Naive B cell (primary cell): ENCODE measurements around the gene RPL18. TPM values are rescaled to one million over a fixed set of nuclear protein-coding genes. Genes with fewer than 3 reads are reported as not detected.

Experiments
- ATAC-seq, 2 donors: fragments of 150-1000 bp; cut with Tn5 transposase; 2 replicates each; pipeline ENCODE4 v1.10.0; 2021; ENCODE audit warnings: low read depth in 2 of 2, mild to moderate bottlenecking in 2 of 2, moderate library complexity in 2 of 2
- DNase-seq: peaks from one replicate; pipeline ENCODE4 v3.0.0; 2022
- H3K27ac Mint-ChIP-seq, 6 donors: one replicate each; pipeline ENCODE4 v1.8.0; 2020 to 2022; ENCODE audit warnings: mild to moderate bottlenecking in 6 of 6, mixed read lengths in 6 of 6, moderate library complexity in 5 of 6, inconsistent platforms in 2 of 6
- H3K27me3 Mint-ChIP-seq, 3 donors: one replicate each; pipeline ENCODE4 v1.8.0; 2021 to 2022; ENCODE audit warnings: mixed read lengths in 3 of 3, mild to moderate bottlenecking in 1 of 3
- H3K36me3 Mint-ChIP-seq, 2 donors: one replicate each; pipeline ENCODE4 v1.8.0; 2020 to 2022; ENCODE audit warnings: mixed read lengths in 2 of 2, inconsistent platforms in 1 of 2, mild to moderate bottlenecking in 1 of 2
- H3K4me1 Mint-ChIP-seq, 3 donors: one replicate each; pipeline ENCODE4 v1.8.0; 2020 to 2022; ENCODE audit warnings: mixed read lengths in 3 of 3, inconsistent platforms in 1 of 3, mild to moderate bottlenecking in 1 of 3, moderate library complexity in 1 of 3
- H3K4me3 Mint-ChIP-seq, 8 donors: one replicate each; pipeline ENCODE4 v1.8.0; 2020 to 2022; ENCODE audit warnings: mild to moderate bottlenecking in 8 of 8, mixed read lengths in 8 of 8, moderate library complexity in 8 of 8, inconsistent platforms in 2 of 8
- H3K9me3 Mint-ChIP-seq, 7 donors: one replicate each; pipeline ENCODE4 v1.8.0; 2020 to 2022; ENCODE audit warnings: mixed read lengths in 7 of 7, mild to moderate bottlenecking in 5 of 7, inconsistent platforms in 2 of 7, moderate library complexity in 1 of 7
- polyA plus RNA-seq, 6 donors: library from polyadenylated mRNA; unstranded; fragments of 300-500 nt; fragmentation: Illumina TruSeq; gene quantifications; one replicate each; pipeline ENCODE4 v1.2.3, GENCODE V29; 2021; ENCODE audit warnings: low read depth in 6 of 6

Gene RPL18
- polyA plus RNA-seq, 6 donors from 2014 or later = 1,850 to 2,706 (median 2,170) TPM

GRCh38 chr19:48624791-48625723, 6.1 kb upstream of the RPL18 start:
- DNase-seq = no peak
- Mint-ChIP-seq H3K27ac (peak overlapping the region in 3 of 6 donors; percentile 11 to 91 (median 89)), H3K4me1 (peaks cover 26 to 38% (median 30%) of the 10 kb centered on the region in 3 donors), H3K36me3 (peaks cover 5 to 7% of the 10 kb centered on the region in 2 donors), H3K9me3 (no peaks in the 10 kb centered on the region), H3K27me3 (no peaks in the 10 kb centered on the region), H3K4me3 (peak overlapping the region; percentile 6 to 81 (median 68))
- ATAC-seq = no peak

DNA sequence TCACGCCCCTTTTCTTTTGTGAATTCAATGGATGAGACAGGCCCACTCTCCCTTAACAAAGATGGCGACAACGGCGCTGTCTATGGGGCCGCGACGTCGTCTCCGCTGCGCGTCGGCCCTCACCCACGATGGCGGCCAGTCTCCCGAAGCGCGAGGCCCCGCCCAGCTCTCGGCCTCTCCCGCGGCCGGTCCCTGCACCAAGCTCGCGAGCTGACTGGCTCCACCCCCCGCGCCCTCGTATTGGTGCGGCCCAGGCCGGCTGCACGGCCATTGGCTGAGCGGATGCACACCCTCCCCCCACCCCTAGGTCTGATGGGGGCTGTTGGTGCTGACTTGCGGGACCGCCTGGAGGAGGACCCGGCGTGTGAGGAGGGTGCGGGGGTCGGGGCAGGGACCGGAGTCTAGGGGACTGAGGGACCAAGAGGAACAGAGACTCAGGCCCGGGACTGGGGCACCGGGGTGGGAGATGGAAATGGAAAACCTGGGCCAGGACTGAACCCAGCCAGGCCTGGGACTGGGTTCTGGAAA, 5.2 kb upstream of the RPL18 start:
- H3K27me3 Mint-ChIP-seq = no peaks in the 10 kb centered on the region
- peaks cover 5 to 7% of the 10 kb centered on the region in 2 donors for H3K36me3 Mint-ChIP-seq
- H3K9me3 Mint-ChIP-seq = no peaks in the 10 kb centered on the region
- peaks cover 32 to 46% (median 38%) of the 10 kb centered on the region in 3 donors for H3K4me1 Mint-ChIP-seq
- peak overlapping the region; percentile 79 to 97 (median 90) for H3K4me3 Mint-ChIP-seq
- H3K27ac Mint-ChIP-seq = peak overlapping the region; percentile 75 to 97 (median 94)
- ATAC-seq = peak; percentile 72 to 73
- peak; percentile 94 for DNase-seq

DNA sequence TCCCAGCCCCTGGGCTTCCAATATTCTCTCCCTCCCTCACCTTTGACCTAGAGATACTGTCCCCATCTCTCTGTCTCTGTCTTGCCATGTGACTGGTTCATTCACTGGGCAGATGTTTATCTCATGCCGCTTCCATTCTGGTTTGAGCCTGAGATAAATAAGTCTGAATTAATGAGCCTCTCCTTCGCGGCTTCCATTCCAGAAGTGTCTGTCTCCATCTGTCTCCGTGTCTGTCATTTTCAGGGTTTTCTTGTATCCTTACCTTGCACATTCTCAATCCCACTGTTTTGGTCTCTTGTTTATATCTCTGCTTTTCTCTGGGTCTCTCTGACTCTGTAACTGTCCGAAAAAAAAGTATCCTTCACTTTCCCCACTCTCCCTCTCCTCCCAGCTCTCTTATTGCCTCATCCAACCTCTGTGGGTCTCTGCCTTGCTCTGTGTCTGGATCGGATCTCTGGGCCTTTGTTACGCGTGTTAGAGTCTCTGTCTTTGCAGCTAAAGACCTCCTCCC, 4.6 kb upstream of the RPL18 start:
- ATAC-seq (no peak), DNase-seq (no peak)
- H3K36me3 Mint-ChIP-seq = peaks cover 5 to 7% of the 10 kb centered on the region in 2 donors
- H3K9me3 Mint-ChIP-seq = no peaks in the 10 kb centered on the region
- H3K27me3 Mint-ChIP-seq = no peaks in the 10 kb centered on the region
- H3K4me3 Mint-ChIP-seq = peak overlapping the region; percentile 79 to 97 (median 90)
- H3K4me1 Mint-ChIP-seq = peaks cover 34 to 49% (median 39%) of the 10 kb centered on the region in 3 donors
- H3K27ac Mint-ChIP-seq = peak overlapping the region; percentile 75 to 97 (median 94)

GRCh38 chr19:48619692-48620585, 961 bp upstream of the RPL18 start:
- no peaks in the 10 kb centered on the region for H3K9me3 Mint-ChIP-seq
- peak overlapping the region; percentile 90 to 99 (median 97) for H3K4me3 Mint-ChIP-seq
- DNase-seq = no peak
- peaks cover 5 to 7% of the 10 kb centered on the region in 2 donors for H3K36me3 Mint-ChIP-seq
- H3K27ac Mint-ChIP-seq = peak overlapping the region; percentile 96 to 98 (median 98)
- peaks cover 48 to 57% (median 57%) of the 10 kb centered on the region in 3 donors for H3K4me1 Mint-ChIP-seq
- H3K27me3 Mint-ChIP-seq = no peaks in the 10 kb centered on the region
- ATAC-seq = no peak

DNA sequence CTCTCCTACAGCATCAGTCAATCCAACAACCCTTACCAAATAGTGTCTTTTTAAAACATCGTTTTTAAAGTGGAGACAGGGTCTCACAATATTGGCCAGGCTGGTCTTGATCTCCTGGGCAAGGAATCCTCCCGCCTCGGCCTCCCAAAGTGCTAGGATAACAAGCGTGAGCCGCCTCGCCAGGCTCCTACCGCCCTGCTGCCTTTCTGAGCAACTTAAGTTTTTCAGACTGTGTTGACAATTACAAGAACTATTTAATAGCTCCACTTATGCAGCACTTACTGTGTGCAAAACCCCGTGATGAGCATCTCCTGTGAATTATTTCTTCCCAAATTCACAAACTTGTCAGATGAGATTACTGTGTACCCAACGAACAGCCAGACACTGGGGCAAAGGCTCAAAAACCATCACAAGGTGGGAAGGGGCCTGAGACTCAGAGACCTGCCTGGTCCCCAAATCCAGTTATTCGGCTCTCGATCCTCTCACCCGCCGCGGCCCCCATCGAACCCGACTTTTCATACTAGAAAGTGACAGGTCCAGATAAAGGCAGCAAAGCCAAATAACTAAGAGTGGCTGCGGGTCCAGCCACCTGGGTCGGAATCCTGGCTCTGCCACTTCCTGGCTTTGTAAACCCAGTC, 581 bp downstream of the RPL18 start:
- Mint-ChIP-seq H3K4me3 (peak overlapping the region; percentile 90 to 99 (median 97)), H3K27ac (peak overlapping the region; percentile 96 to 98 (median 98)), H3K9me3 (no peaks in the 10 kb centered on the region), H3K36me3 (no peaks in the 10 kb centered on the region), H3K4me1 (peaks cover 43 to 51% (median 50%) of the 10 kb centered on the region in 3 donors), H3K27me3 (no peaks in the 10 kb centered on the region)
- no peak for DNase-seq
- ATAC-seq = no peak

GRCh38 chr19:48617146-48617937, 1.6 kb downstream of the RPL18 start:
- H3K4me3 Mint-ChIP-seq = peak overlapping the region; percentile 90 to 99 (median 97)
- peak overlapping the region in 3 of 6 donors; percentile 26 to 98 (median 98) for H3K27ac Mint-ChIP-seq
- no peaks in the 10 kb centered on the region for H3K9me3 Mint-ChIP-seq
- DNase-seq (no peak), ATAC-seq (no peak)
- no peaks in the 10 kb centered on the region for H3K27me3 Mint-ChIP-seq
- no peaks in the 10 kb centered on the region for H3K36me3 Mint-ChIP-seq
- peaks cover 37 to 45% (median 44%) of the 10 kb centered on the region in 3 donors for H3K4me1 Mint-ChIP-seq

- peak overlapping the region; percentile 13 to 98 (median 68) for H3K4me3 Mint-ChIP-seq
- H3K27ac Mint-ChIP-seq = peak overlapping the region in 4 of 6 donors; percentile 28 to 78 (median 68)
- H3K9me3 Mint-ChIP-seq = no peaks in the 10 kb centered on the region
- no peak for DNase-seq
- no peak for ATAC-seq
- no peaks in the 10 kb centered on the region for H3K36me3 Mint-ChIP-seq
- no peaks in the 10 kb centered on the region for H3K27me3 Mint-ChIP-seq
- peaks cover 37 to 43% (median 42%) of the 10 kb centered on the region in 3 donors for H3K4me1 Mint-ChIP-seq
These were observed 2.4 kb downstream of the RPL18 start for GRCh38 chr19:48616491-48617056.

DNA sequence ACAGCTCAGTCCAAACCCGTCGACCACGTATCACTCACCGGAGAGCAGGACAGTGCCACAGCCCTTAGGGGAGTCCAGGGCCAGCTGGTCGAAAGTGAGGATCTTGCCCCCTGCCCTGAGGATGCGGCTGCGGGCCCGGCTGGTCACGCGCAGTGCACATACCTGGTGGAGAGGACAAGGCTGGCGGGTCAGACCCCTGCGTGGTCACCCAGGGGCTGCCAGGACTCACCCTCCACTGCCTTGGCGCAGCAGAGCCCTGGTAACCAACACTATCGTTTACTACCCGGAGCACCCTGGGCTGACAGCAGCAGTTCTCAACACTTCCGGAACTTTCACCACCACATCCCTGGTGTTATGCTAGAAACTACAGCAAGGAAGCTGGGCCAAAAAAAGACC, 2.9 kb downstream of the RPL18 start:
- Mint-ChIP-seq H3K27ac (peak overlapping the region in 4 of 6 donors; percentile 47 to 69 (median 54)), H3K4me1 (peaks cover 37 to 43% (median 42%) of the 10 kb centered on the region in 3 donors), H3K27me3 (no peaks in the 10 kb centered on the region), H3K4me3 (peak overlapping the region in 7 of 8 donors; percentile 13 to 90 (median 47)), H3K36me3 (no peaks in the 10 kb centered on the region), H3K9me3 (no peaks in the 10 kb centered on the region)
- ATAC-seq = no peak
- no peak for DNase-seq

- no peak for ATAC-seq
- Mint-ChIP-seq H3K27ac (peak overlapping the region in 3 of 6 donors; percentile 36 to 88 (median 47)), H3K4me1 (peaks cover 37 to 43% (median 42%) of the 10 kb centered on the region in 3 donors), H3K9me3 (no peaks in the 10 kb centered on the region), H3K36me3 (no peaks in the 10 kb centered on the region), H3K4me3 (peak overlapping the region in 5 of 8 donors; percentile 15 to 73 (median 55)), H3K27me3 (no peaks in the 10 kb centered on the region)
- no peak for DNase-seq
These were observed 3.5 kb downstream of the RPL18 start for GRCh38 chr19:48615231-48616040.

DNA sequence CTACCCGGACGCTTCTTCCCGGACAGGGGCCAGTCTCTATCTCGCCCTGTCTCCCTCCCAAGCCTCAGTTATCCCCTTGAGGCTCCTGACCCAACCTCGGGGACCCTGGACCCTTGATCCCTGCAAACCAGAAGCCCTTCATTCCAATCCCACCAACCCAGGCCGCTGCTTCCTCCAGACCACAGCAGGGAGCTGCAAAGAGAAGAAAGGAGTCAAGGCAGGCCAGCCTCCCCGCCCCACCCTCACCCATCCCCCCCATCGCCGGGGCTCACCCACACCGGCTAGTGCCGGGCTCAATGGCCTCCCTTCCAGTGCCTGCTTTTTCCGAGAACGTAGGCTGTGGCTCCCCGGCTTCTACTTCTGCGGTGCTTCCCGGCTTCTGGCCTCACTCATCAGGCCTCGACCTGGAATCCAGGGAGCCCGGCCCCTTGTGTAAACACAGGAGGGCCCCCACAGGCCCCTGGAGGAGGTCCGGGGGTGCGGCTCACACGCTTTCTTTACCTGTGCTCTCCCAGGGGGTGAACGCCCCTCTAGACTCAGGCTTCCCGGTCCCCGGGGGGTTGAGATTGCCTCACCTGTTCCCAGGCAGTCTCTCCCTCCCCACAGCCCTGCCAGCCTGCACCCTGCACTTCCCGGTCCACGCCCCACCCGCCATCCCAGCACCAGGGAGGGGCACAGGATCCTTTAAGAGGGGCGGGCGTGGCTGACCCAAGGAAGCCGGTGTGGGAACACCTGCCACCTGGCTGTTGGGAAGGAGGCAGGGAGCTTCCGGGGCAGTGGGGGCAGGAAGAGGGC, 4.3 kb downstream of the RPL18 start, which contains the start of gene FAM83E:
Gene FAM83E, minus strand, starts transcription at position 641 of the 795 bp plus-strand sequence. CDS start 1,704 bp downstream, outside the sequence.
- H3K36me3 Mint-ChIP-seq = no peaks in the 10 kb centered on the region
- peak within 1 kb of the TSS in 5 of 6 donors; percentile 70 to 88 (median 73) for H3K27ac Mint-ChIP-seq
- peaks cover 34 to 36% (median 35%) of the 10 kb centered on the region in 3 donors for H3K4me1 Mint-ChIP-seq
- peak within 1 kb of the TSS in 6 of 8 donors; percentile 15 to 73 (median 52) for H3K4me3 Mint-ChIP-seq
- H3K27me3 Mint-ChIP-seq = no peaks in the 10 kb centered on the region
- no peak for DNase-seq
- H3K9me3 Mint-ChIP-seq = no peaks in the 10 kb centered on the region
- no peak for ATAC-seq
